HG03442 (cell line): ENCODE data around the gene PEX11B.
A peak's percentile ranks its signal among the peaks of the same experiment; 100 is the strongest.

ENCODE experiments used
- ATAC-seq: cut with Tn5 transposase; IDR thresholded peaks from one replicate; pipeline ENCODE4 v1.9.1; 2021; ENCODE audit warnings: mild to moderate bottlenecking, moderate library complexity; ENCODE audit not compliant: unreplicated experiment

PEX11B gene

GRCh38 chr1:145912128-145912641 is 6.3 kb downstream of the PEX11B start:
- no peak for ATAC-seq

GRCh38 chr1:145908653-145909052 is 9.9 kb downstream of the PEX11B start:
- no peak for ATAC-seq

- ATAC-seq, result no peak
Measured at GRCh38 chr1:145906954-145907753, 11.4 kb downstream of the PEX11B start.

- ATAC-seq, result no peak
Measured at GRCh38 chr1:145901312-145902021, 17.1 kb downstream of the PEX11B start.

- ATAC-seq, result no peak
Measured at GRCh38 chr1:145898756-145899155, 19.8 kb downstream of the PEX11B start.

- no peak for ATAC-seq
Measured at GRCh38 chr1:145897969-145898368, 20.5 kb downstream of the PEX11B start.

GRCh38 chr1:145895471-145895870 is 23.0 kb downstream of the PEX11B start:
- no peak for ATAC-seq

GRCh38 chr1:145893306-145894055 is 25.0 kb downstream of the PEX11B start:
- ATAC-seq, result no peak

GRCh38 chr1:145892486-145893087 is 25.9 kb downstream of the PEX11B start:
- ATAC-seq, result no peak

GRCh38 chr1:145891587-145892485 is 26.7 kb downstream of the PEX11B start:
- peak; percentile 47 for ATAC-seq

- no peak for ATAC-seq
Measured at GRCh38 chr1:145891143-145891542, 27.4 kb downstream of the PEX11B start.

GRCh38 chr1:145889722-145890121 is 28.8 kb downstream of the PEX11B start:
- ATAC-seq, result no peak

GRCh38 chr1:145887631-145888030 is 30.9 kb downstream of the PEX11B start:
- no peak for ATAC-seq

GRCh38 chr1:145886816-145887215 is 31.7 kb downstream of the PEX11B start:
- ATAC-seq, result no peak

GRCh38 chr1:145886390-145886789 is 32.1 kb downstream of the PEX11B start:
- no peak for ATAC-seq

GRCh38 chr1:145885738-145886287 is 32.7 kb downstream of the PEX11B start, which contains the start of gene ANKRD35:
Gene ANKRD35 (minus strand): TSS chr1:145885866. CDS start chr1:145885758, 108 bp downstream.
- ATAC-seq, result peak; percentile 98

GRCh38 chr1:145884675-145885074 is 33.8 kb downstream of the PEX11B start:
- ATAC-seq, result no peak

- no peak for ATAC-seq
Measured at GRCh38 chr1:145879775-145880174, 38.7 kb downstream of the PEX11B start.

GRCh38 chr1:145878724-145879123 is 39.8 kb downstream of the PEX11B start:
- no peak for ATAC-seq
